Type B pancreatic cell (in vitro differentiated cells): ENCODE measurements around the gene FAM210A. TPM values are rescaled to one million over a fixed set of nuclear protein-coding genes. Genes with fewer than 3 reads are reported as not detected.

Experiments used
- DNase-seq: peaks from one replicate; pipeline ENCODE4 v3.0.0; 2021; ENCODE audit warnings: mixed read lengths; ENCODE audit not compliant: unreplicated experiment; ENCODE audit errors: extremely low spot score
- H3K27ac Mint-ChIP-seq: 2 replicates; pipeline ENCODE4 v1.8.0; 2021; ENCODE audit warnings: mild to moderate bottlenecking, mixed read lengths
- H3K27me3 Mint-ChIP-seq: 2 replicates; pipeline ENCODE4 v1.8.0; 2021; ENCODE audit warnings: mixed read lengths
- H3K36me3 Mint-ChIP-seq: 2 replicates; pipeline ENCODE4 v1.8.0; 2021; ENCODE audit warnings: mixed read lengths
- H3K4me1 Mint-ChIP-seq: one replicate; pipeline ENCODE4 v1.8.0; 2021; ENCODE audit warnings: mixed read lengths; ENCODE audit not compliant: unreplicated experiment
- H3K4me3 Mint-ChIP-seq: 2 replicates; pipeline ENCODE4 v1.8.0; 2021; ENCODE audit warnings: mild to moderate bottlenecking, mixed read lengths
- H3K9me3 Mint-ChIP-seq: 2 replicates; pipeline ENCODE4 v1.8.0; 2021; ENCODE audit warnings: mixed read lengths
- total RNA-seq: library from RNA; stranded (reverse); gene quantifications from 2 replicates; pipeline ENCODE4 v1.2.1, GENCODE V29; 2021; ENCODE audit warnings: low replicate concordance
- TF ChIP-seq, protein P1 (sequence below): fragments of 200-600 bp; sonication (generic); conservative IDR thresholded peaks from 2 replicates; pipeline ENCODE4 v1.5.0; 2021; ENCODE audit warnings: antibody characterized with exemption, mild to moderate bottlenecking

FAM210A gene
- total RNA-seq, 1 donor from 2014 or later, result 16.9 TPM

DNA sequence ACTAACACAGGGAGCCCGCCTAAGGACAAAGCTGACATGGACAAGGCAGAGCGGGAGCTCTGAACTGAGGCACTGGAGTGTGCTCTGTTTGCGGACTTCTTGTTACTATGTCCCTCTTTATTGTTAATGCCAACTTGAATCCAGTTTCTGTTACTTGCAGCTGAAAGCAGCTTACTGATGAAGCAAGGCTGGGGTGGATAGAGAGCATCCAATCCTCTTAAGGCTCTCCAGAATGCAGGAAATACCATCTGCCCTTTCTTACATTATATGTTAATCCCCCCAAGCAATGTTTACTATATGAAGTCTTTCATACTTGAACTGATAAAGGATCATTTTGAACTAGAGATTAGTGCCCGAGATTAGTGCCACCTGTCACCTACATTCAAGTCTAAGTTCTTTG is 9.4 kb downstream of the FAM210A start:
- Mint-ChIP-seq H3K4me1 (peaks cover 4% of the 10 kb centered on the region), H3K27ac (no peak overlapping the region), H3K36me3 (peaks cover 13% of the 10 kb centered on the region), H3K9me3 (peaks cover under 1% of the 10 kb centered on the region), H3K27me3 (no peaks in the 10 kb centered on the region), H3K4me3 (no peak overlapping the region)
- TF ChIP-seq, protein P1, sequence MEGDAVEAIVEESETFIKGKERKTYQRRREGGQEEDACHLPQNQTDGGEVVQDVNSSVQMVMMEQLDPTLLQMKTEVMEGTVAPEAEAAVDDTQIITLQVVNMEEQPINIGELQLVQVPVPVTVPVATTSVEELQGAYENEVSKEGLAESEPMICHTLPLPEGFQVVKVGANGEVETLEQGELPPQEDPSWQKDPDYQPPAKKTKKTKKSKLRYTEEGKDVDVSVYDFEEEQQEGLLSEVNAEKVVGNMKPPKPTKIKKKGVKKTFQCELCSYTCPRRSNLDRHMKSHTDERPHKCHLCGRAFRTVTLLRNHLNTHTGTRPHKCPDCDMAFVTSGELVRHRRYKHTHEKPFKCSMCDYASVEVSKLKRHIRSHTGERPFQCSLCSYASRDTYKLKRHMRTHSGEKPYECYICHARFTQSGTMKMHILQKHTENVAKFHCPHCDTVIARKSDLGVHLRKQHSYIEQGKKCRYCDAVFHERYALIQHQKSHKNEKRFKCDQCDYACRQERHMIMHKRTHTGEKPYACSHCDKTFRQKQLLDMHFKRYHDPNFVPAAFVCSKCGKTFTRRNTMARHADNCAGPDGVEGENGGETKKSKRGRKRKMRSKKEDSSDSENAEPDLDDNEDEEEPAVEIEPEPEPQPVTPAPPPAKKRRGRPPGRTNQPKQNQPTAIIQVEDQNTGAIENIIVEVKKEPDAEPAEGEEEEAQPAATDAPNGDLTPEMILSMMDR, result no peak
- no peak for DNase-seq

DNA sequence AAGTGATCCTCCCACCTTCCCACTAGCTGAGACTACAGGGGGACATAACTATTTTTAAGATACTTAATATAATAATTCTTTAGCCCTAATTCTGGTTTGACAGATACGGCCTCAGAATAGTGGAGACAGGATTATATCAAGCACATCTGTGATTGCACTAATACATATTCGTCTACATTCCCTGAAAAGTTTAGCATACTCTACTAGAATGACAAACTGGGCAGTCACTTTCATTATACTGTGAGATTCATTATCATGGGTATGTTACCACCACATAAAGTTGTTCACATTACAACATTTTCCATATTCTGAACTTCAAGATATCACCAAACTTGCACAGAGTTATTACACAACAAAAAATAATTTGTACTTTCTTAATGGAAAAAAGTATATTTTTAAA is 11.0 kb downstream of the FAM210A start:
- peaks cover 5% of the 10 kb centered on the region for H3K9me3 Mint-ChIP-seq
- no peak overlapping the region for H3K27ac Mint-ChIP-seq
- no peaks in the 10 kb centered on the region for H3K27me3 Mint-ChIP-seq
- H3K4me3 Mint-ChIP-seq, result no peak overlapping the region
- TF ChIP-seq, protein P1, result no peak
- DNase-seq, result no peak
- no peaks in the 10 kb centered on the region for H3K4me1 Mint-ChIP-seq
- peaks cover 14% of the 10 kb centered on the region for H3K36me3 Mint-ChIP-seq

DNA sequence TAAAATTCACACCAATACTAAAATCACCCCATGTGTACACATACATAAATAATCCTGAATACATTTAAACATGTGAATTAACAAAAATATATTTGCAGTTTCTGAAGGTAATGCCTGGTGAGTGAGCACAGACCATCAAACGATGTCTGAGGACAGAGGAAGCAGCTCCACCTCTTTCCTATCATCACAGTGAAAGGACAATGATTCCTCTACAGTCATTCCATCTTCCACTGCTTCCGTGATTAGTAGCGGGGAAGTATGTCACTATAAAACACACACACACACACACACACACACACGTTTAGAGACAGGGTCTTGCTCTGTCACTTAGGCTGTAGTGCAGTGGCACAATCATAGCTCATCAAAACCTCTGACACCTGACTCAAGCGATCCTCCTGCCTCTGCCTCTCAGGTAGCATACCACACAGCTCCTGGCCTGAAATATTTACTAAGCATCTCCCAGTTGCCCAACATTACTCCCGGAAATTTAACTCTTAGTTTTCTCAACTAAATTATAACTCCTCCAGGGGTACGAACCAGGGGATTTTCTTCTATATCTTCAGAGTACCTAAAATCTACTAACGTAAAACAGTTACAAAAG is 12.8 kb downstream of the FAM210A start:
- Mint-ChIP-seq H3K27ac (no peak overlapping the region), H3K36me3 (peaks cover 17% of the 10 kb centered on the region), H3K4me1 (no peaks in the 10 kb centered on the region), H3K9me3 (peaks cover 11% of the 10 kb centered on the region), H3K4me3 (no peak overlapping the region), H3K27me3 (no peaks in the 10 kb centered on the region)
- TF ChIP-seq, protein P1, result no peak
- DNase-seq, result no peak

DNA sequence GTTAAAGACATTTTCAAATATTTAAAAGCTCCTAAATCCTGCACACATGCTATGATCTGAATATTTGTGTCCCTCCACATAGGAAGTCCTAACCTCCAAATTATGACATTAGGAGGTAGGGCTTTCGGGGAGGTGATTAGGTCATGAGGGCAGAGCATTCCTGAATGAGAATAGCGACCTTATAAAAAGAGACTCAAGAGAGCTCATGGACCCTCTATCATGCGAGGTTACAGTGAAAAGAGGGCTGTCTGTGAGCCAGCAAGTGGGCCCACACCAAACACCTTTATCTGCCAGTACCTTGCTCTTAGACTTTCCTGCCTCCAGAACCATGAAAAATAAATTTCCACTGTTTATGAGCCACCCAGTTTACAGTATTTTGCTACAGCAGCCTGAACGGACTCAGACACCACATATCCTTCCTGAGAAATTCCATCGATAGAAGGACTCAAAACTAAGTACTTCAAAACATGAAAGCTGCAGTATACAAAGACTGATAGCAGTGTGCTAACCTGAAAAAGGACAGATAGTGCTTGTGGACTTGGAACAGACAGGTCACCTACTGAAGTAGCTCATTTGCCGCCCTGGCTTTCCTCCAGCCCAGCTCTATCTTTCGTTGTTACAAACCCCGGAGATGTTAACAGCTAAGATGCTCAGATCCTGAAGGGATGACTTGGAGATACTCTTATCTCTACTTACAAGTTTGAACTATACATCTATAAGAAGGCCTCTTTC is 13.8 kb downstream of the FAM210A start:
- H3K36me3 Mint-ChIP-seq, result peaks cover 13% of the 10 kb centered on the region
- no peak overlapping the region for H3K4me3 Mint-ChIP-seq
- H3K27ac Mint-ChIP-seq, result no peak overlapping the region
- TF ChIP-seq, protein P1, result no peak
- H3K27me3 Mint-ChIP-seq, result no peaks in the 10 kb centered on the region
- no peaks in the 10 kb centered on the region for H3K4me1 Mint-ChIP-seq
- H3K9me3 Mint-ChIP-seq, result peaks cover 12% of the 10 kb centered on the region
- DNase-seq, result no peak

DNA sequence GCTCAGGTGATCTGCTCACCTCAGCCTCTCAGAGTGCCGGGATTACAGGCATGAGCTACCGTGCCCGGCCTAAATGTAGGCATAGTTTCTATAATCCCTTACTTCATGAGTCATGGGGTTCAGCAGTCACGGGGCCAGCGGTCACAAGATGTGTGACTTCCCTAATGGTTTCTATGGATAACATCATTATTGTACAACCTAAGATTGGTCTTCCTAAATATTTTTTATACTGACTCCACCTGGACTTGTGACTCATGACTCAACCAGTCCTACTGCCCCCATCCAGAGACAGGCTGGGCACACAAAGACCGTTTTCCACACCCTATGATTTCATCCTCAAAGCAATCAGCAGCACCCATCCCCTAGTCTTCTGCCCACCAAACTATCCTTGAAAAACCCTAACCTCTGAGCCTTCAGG is 15.9 kb downstream of the FAM210A start:
- H3K36me3 Mint-ChIP-seq, result peaks cover 8% of the 10 kb centered on the region
- TF ChIP-seq, protein P1, result no peak
- H3K27me3 Mint-ChIP-seq, result no peaks in the 10 kb centered on the region
- no peak for DNase-seq
- peaks cover 12% of the 10 kb centered on the region for H3K9me3 Mint-ChIP-seq
- H3K4me1 Mint-ChIP-seq, result no peaks in the 10 kb centered on the region
- H3K27ac Mint-ChIP-seq, result no peak overlapping the region
- no peak overlapping the region for H3K4me3 Mint-ChIP-seq
